A673 (cell line): ENCODE data around the gene NREP.

Source experiments
- CTCF ChIP-seq: fragments of 300-800, 200-600 bp; sonication (generic); conservative IDR thresholded peaks from 2 replicates; pipeline ENCODE4 v1.5.1; 2017; ENCODE audit warnings: low read depth, mild to moderate bottlenecking, antibody characterized with exemption, low read length, moderate library complexity, mixed read lengths
- EZH2 ChIP-seq: fragments of 200-600 bp; sonication (generic); IDR thresholded peaks from 2 replicates; pipeline ENCODE4 v1.6.1; 2017; ENCODE audit warnings: borderline replicate concordance, low read depth, mild to moderate bottlenecking, mixed read lengths, antibody characterized with exemption, low read length; ENCODE audit not compliant: poor library complexity, severe bottlenecking

GRCh38 chr5:111776913-111777781, 20.2 kb upstream of the NREP start:
- TF ChIP-seq CTCF: no peak
- TF ChIP-seq EZH2: no peak
